WERI-Rb-1 (cell line): ENCODE data around the gene SLC12A6.

Experiments
- DNase-seq: peaks from one replicate; pipeline ENCODE4 v3.0.0-alpha.2; 2020
- H3K27ac ChIP-seq: fragments of 250-450 bp; sonication (Bioruptor Pico); 2 replicates; pipeline ENCODE4 v1.5.1; 2020; ENCODE audit warnings: mild to moderate bottlenecking, moderate library complexity
- H3K27me3 ChIP-seq: fragments of 250-450 bp; sonication (Bioruptor Pico); 2 replicates; pipeline ENCODE4 v1.5.1; 2021; ENCODE audit warnings: mild to moderate bottlenecking, low read depth, moderate library complexity; ENCODE audit not compliant: insufficient read depth, severe bottlenecking
- H3K36me3 ChIP-seq: fragments of 250-450 bp; sonication (Bioruptor Pico); 2 replicates; pipeline ENCODE4 v1.5.1; 2020; ENCODE audit warnings: mild to moderate bottlenecking, moderate library complexity
- H3K4me3 ChIP-seq: 2 replicates; pipeline ENCODE4 v1.5.1; 2011; ENCODE audit warnings: low read depth, mild to moderate bottlenecking, control low read depth, low read length
- H3K9me3 ChIP-seq: fragments of 250-450 bp; sonication (Bioruptor Pico); 2 replicates; pipeline ENCODE4 v1.5.1; 2021; ENCODE audit warnings: mild to moderate bottlenecking, moderate library complexity; ENCODE audit not compliant: severe bottlenecking
- CTCF ChIP-seq: IDR thresholded peaks from 2 replicates; pipeline ENCODE4 v1.5.1; 2011; ENCODE audit warnings: low read depth, mild to moderate bottlenecking, control low read depth, inconsistent platforms, low read length

The SLC12A6 gene

GRCh38 chr15:34241376-34242330, 95.9 kb downstream of the SLC12A6 start:
- DNase-seq: peak; percentile 10
- no peak overlapping the region for H3K27ac ChIP-seq
- H3K36me3 ChIP-seq: peaks cover 27% of the 10 kb centered on the region
- H3K27me3 ChIP-seq: no peaks in the 10 kb centered on the region
- H3K4me3 ChIP-seq: no peak overlapping the region
- TF ChIP-seq CTCF: peak; percentile 55; the same call in 1 of the 2 replicates
- no peaks in the 10 kb centered on the region for H3K9me3 ChIP-seq

- DNase-seq: no peak
- H3K9me3 ChIP-seq: no peaks in the 10 kb centered on the region
- H3K36me3 ChIP-seq: peaks cover 35% of the 10 kb centered on the region
- H3K4me3 ChIP-seq: no peak overlapping the region
- no peaks in the 10 kb centered on the region for H3K27me3 ChIP-seq
- no peak overlapping the region for H3K27ac ChIP-seq
- TF ChIP-seq CTCF: no peak
These were observed 97.0 kb downstream of the SLC12A6 start for GRCh38 chr15:34240537-34240936.

- Histone ChIP-seq H3K36me3 (peaks cover 35% of the 10 kb centered on the region), H3K27me3 (no peaks in the 10 kb centered on the region), H3K9me3 (no peaks in the 10 kb centered on the region), H3K27ac (no peak overlapping the region), H3K4me3 (no peak overlapping the region)
- TF ChIP-seq CTCF: no peak
- DNase-seq: no peak
These were observed 98.3 kb downstream of the SLC12A6 start for GRCh38 chr15:34239151-34239808.

DNA sequence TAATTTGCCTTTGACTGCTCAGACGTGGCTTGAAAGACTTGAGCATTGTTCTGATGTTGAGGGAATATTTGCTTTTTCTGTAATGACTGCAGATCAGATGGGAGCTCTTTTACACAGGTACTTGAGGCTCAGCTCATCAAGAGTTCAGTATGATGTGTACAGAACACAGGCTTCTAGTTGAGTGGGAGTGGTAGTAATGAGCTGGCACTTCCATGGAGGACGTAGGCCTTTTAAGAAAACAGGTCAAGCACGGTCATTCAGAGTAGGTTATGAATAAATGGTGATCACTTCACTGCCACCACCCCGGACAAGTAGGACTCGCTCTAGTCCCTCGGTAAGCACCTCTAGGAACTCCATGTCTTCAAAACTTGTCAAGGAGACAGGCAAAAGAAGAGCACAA, 104.0 kb downstream of the SLC12A6 start:
- no peak overlapping the region for H3K4me3 ChIP-seq
- no peaks in the 10 kb centered on the region for H3K27me3 ChIP-seq
- H3K36me3 ChIP-seq: peaks cover 43% of the 10 kb centered on the region
- no peak for DNase-seq
- TF ChIP-seq CTCF: no peak
- H3K27ac ChIP-seq: no peak overlapping the region
- no peaks in the 10 kb centered on the region for H3K9me3 ChIP-seq

GRCh38 chr15:34223904-34224596, 113.5 kb downstream of the SLC12A6 start:
- Histone ChIP-seq H3K27ac (peak overlapping the region; percentile 96), H3K36me3 (peaks cover 28% of the 10 kb centered on the region), H3K27me3 (no peaks in the 10 kb centered on the region), H3K4me3 (peak overlapping the region; percentile 84), H3K9me3 (no peaks in the 10 kb centered on the region)
- TF ChIP-seq CTCF: no peak
- peak; percentile 17 for DNase-seq
